Hepatocyte (in vitro differentiated cells): ENCODE measurements around the gene IL31. TPM values are rescaled to one million over a fixed set of nuclear protein-coding genes. Genes with fewer than 3 reads are reported as not detected.

ENCODE experiments used
- DNase-seq: peaks from one replicate; pipeline ENCODE4 v3.0.0-alpha.2; 2016; ENCODE audit warnings: low spot score
- H2AFZ ChIP-seq: fragments of 200-600 bp; sonication (generic); 2 replicates; pipeline ENCODE4 v1.6.0; 2016; ENCODE audit warnings: antibody characterized with exemption, mild to moderate bottlenecking
- H3K27ac ChIP-seq: fragments of 200-600 bp; sonication (generic); 2 replicates; pipeline ENCODE4 v1.5.1; 2016; ENCODE audit warnings: mild to moderate bottlenecking
- H3K27me3 ChIP-seq: fragments of 200-600 bp; sonication (generic); 2 replicates; pipeline ENCODE4 v1.6.1; 2016
- H3K36me3 ChIP-seq: fragments of 200-600 bp; sonication (generic); replicated peaks from 2 replicates; pipeline ENCODE4 v1.5.1; 2016; ENCODE audit warnings: low read depth; ENCODE audit not compliant: insufficient read depth
- H3K4me1 ChIP-seq: fragments of 200-600 bp; sonication (generic); 2 replicates; pipeline ENCODE4 v1.5.1; 2016; ENCODE audit warnings: mild to moderate bottlenecking, moderate library complexity; ENCODE audit not compliant: insufficient read depth
- H3K4me2 ChIP-seq: fragments of 200-600 bp; sonication (generic); 2 replicates; pipeline ENCODE4 v1.6.0; 2016
- H3K4me3 ChIP-seq: fragments of 200-600 bp; sonication (generic); 2 replicates; pipeline ENCODE4 v1.5.1; 2016; ENCODE audit warnings: mild to moderate bottlenecking
- H3K79me2 ChIP-seq: fragments of 200-600 bp; sonication (generic); 2 replicates; pipeline ENCODE4 v1.6.0; 2017; ENCODE audit warnings: mild to moderate bottlenecking
- H3K9me2 ChIP-seq: fragments of 200-600 bp; sonication (generic); replicated peaks from 2 replicates; pipeline ENCODE4 v1.6.0; 2017; ENCODE audit warnings: mild to moderate bottlenecking; ENCODE audit not compliant: insufficient read depth
- H3K9me3 ChIP-seq: fragments of 200-600 bp; sonication (generic); 2 replicates; pipeline ENCODE4 v1.5.1; 2016; ENCODE audit warnings: low read depth, mild to moderate bottlenecking
- H4K20me1 ChIP-seq: fragments of 200-600 bp; sonication (generic); 2 replicates; pipeline ENCODE4 v1.6.0; 2016; ENCODE audit warnings: mild to moderate bottlenecking; ENCODE audit not compliant: insufficient read depth, poor library complexity, severe bottlenecking
- EZH2 ChIP-seq: fragments of 200-600 bp; sonication (generic); IDR thresholded peaks from 2 replicates; pipeline ENCODE4 v1.6.1; 2016; ENCODE audit warnings: antibody characterized with exemption, mild to moderate bottlenecking, borderline replicate concordance
- EZH2phosphoT487 ChIP-seq: fragments of 200-600 bp; sonication (generic); IDR thresholded peaks from one replicate; pipeline ENCODE4 v1.6.1; 2018; ENCODE audit warnings: antibody characterized with exemption, mild to moderate bottlenecking, low read depth, moderate library complexity; ENCODE audit not compliant: unreplicated experiment, severe bottlenecking
- WGBS: methylation state at CpG from one replicate; pipeline ENCODE4 v1.1.6; 2016; ENCODE audit warnings: low lambda C conversion rate; ENCODE audit errors: missing lambda C conversion rate; 5-methylcytosine and 5-hydroxymethylcytosine counted together
- polyA plus RNA-seq: library from polyadenylated mRNA; unstranded; fragments of >200 nt; fragmentation: Nextera tagmentation; extraction: Ambion mirVana; gene quantifications from 2 replicates; pipeline ENCODE4 v1.2.1, GENCODE V29; 2016
- total RNA-seq: library from RNA; depleted of rRNA; stranded (reverse); fragments of >200 nt; gene quantifications from 2 replicates; pipeline ENCODE4 v1.2.3, GENCODE V29; 2014
- TF ChIP-seq, protein P1 (sequence below): fragments of 200-600 bp; sonication (generic); IDR thresholded peaks from 2 replicates; pipeline ENCODE4 v1.5.1; 2016; ENCODE audit warnings: antibody characterized with exemption, mild to moderate bottlenecking; ENCODE audit not compliant: poor library complexity

The IL31 gene
- total and polyA plus RNA-seq, 2 experiments from 2014 or later, result not detected

DNA sequence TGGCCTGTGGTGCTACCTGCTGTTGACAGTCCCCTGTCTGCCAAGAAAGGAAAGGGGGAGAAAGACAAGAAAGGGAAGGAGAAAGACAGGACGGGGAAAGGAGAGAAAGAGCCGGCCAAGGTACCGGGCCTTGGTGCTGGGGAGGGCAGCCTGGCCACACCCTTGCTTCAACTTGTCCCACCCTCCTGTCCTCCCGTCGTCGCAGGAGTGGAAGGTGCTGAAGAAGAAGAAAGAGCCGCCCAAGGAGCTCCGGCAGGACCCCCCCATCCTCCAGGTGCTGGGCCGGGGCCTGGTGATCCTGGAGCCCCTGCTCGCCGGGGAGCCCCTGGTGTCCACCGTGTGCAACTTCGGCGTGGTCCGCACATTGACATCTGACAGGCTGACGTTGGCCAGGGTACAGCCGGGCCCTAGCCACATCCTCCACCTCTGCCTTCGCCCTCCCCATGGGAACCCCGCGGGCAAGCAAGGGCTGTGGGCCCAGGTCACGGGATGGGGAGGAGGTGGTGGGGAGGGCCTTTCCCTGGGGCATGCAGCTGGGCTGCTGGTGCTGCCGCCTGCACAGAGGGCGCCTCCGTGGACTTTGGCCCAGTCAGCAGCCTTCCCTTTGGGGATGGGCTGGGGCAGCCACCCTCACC, 26.6 kb upstream of the IL31 start:
- Histone ChIP-seq H3K36me3 (no peaks in the 10 kb centered on the region), H3K27ac (no peak overlapping the region), H3K4me2 (no peak overlapping the region), H3K9me2 (no peaks in the 10 kb centered on the region), H3K4me3 (no peak overlapping the region), H3K4me1 (peaks cover 7% of the 10 kb centered on the region), H3K9me3 (no peaks in the 10 kb centered on the region), H4K20me1 (no peaks in the 10 kb centered on the region), H2AFZ (no peak overlapping the region), H3K79me2 (no peaks in the 10 kb centered on the region), H3K27me3 (peaks cover 30% of the 10 kb centered on the region)
- 77% methylated on average over 24 of the region's 24 CpGs for WGBS
- TF ChIP-seq EZH2 (no peak), EZH2phosphoT487 (no peak)
- TF ChIP-seq, protein P1, sequence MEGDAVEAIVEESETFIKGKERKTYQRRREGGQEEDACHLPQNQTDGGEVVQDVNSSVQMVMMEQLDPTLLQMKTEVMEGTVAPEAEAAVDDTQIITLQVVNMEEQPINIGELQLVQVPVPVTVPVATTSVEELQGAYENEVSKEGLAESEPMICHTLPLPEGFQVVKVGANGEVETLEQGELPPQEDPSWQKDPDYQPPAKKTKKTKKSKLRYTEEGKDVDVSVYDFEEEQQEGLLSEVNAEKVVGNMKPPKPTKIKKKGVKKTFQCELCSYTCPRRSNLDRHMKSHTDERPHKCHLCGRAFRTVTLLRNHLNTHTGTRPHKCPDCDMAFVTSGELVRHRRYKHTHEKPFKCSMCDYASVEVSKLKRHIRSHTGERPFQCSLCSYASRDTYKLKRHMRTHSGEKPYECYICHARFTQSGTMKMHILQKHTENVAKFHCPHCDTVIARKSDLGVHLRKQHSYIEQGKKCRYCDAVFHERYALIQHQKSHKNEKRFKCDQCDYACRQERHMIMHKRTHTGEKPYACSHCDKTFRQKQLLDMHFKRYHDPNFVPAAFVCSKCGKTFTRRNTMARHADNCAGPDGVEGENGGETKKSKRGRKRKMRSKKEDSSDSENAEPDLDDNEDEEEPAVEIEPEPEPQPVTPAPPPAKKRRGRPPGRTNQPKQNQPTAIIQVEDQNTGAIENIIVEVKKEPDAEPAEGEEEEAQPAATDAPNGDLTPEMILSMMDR, result no peak
- no peak for DNase-seq

DNA sequence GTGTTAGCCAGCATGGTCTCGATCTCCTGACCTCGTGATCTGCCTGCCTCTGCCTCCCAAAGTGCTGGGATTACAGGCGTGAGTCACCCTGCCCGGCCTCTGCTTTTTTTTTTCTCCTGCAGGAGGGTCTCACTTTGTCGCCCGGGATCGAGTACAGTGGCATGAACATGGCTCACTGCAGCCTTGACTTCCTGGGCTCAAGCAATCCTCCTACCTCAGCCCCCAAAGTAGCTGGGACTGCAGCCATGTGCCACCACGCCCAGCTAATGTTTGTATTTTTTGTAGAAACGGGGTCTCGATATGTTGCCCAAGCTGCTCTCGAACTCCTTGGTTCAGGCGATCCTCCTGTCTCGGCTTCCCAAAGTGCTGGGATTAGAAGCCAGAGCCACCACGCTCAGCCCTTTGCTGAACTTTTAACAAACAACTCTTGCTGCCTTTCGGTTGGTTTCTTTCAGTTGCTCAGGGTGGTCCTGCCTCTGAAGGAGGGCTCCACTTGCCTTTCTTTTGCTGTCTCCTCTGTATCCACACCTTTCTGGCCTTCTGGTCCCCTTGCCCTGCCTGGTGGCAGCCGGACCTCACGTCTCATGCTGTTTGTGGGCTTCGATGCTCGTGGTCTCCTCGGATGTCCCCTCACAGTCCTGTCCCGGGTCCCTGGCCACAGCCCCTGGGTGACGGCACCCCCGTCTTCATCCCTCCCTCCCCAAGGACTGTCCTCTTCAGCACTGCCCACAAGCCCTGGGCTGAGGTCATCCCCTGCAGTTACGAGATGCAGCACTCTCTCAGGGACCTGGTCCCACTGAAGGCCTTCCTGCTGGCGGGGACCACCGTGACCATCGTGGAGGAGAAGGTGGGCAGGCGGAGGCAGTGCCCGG, 25.7 kb upstream of the IL31 start:
- Histone ChIP-seq H4K20me1 (no peaks in the 10 kb centered on the region), H3K9me3 (no peaks in the 10 kb centered on the region), H3K4me2 (no peak overlapping the region), H3K4me3 (no peak overlapping the region), H3K36me3 (no peaks in the 10 kb centered on the region), H3K4me1 (peaks cover 7% of the 10 kb centered on the region), H3K27ac (no peak overlapping the region), H3K79me2 (no peaks in the 10 kb centered on the region), H2AFZ (no peak overlapping the region), H3K27me3 (peaks cover 22% of the 10 kb centered on the region), H3K9me2 (no peaks in the 10 kb centered on the region)
- WGBS, result 94% methylated on average over 28 of the region's 29 CpGs
- no peak for DNase-seq
- TF ChIP-seq, protein P1, result no peak
- TF ChIP-seq EZH2phosphoT487, result no peak
- no peak for TF ChIP-seq EZH2

DNA sequence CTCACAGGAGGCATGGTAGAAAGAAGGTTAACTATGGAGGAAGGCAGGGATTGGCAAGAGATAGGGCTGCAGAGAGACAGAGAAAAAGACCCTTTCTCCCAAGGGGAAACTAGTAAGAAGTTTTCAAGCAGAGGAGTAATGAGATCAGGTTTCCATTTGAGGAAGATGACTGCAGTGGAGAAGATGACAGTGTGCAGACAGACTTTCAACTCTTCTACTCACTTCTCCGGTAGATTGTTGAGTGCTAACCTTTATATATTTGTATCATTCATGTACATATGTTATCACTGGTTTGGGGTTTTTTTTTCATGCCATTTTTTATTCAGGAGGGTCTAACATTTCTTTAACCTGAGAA, 23.6 kb upstream of the IL31 start:
- Histone ChIP-seq H3K9me2 (no peaks in the 10 kb centered on the region), H3K4me2 (no peak overlapping the region), H3K9me3 (no peaks in the 10 kb centered on the region), H3K27me3 (peaks cover 3% of the 10 kb centered on the region), H3K4me1 (no peaks in the 10 kb centered on the region), H3K36me3 (no peaks in the 10 kb centered on the region), H3K27ac (no peak overlapping the region), H3K79me2 (no peaks in the 10 kb centered on the region), H4K20me1 (no peaks in the 10 kb centered on the region), H2AFZ (no peak overlapping the region), H3K4me3 (no peak overlapping the region)
- TF ChIP-seq, protein P1, result no peak
- TF ChIP-seq EZH2 (no peak), EZH2phosphoT487 (no peak)
- 85% methylated on average over 1 of the region's 1 CpG for WGBS
- no peak for DNase-seq
